GM21515 (cell line): ENCODE data around the gene UPB1.

Experiments used
- ATAC-seq: cut with Tn5 transposase; IDR thresholded peaks from one replicate; pipeline ENCODE4 v1.9.1; 2021; ENCODE audit not compliant: unreplicated experiment

Gene UPB1

GRCh38 chr22:24494528-24495364 lies at the start of gene UPB1:
Gene UPB1 (plus strand): TSS chr22:24495332. CDS start chr22:24495404, 72 bp downstream.
- ATAC-seq = no peak

- no peak for ATAC-seq
Observed at GRCh38 chr22:24445481-24446259, 49.5 kb upstream of the UPB1 start.

- ATAC-seq = no peak
Observed at GRCh38 chr22:24446260-24446611, 48.9 kb upstream of the UPB1 start.

DNA sequence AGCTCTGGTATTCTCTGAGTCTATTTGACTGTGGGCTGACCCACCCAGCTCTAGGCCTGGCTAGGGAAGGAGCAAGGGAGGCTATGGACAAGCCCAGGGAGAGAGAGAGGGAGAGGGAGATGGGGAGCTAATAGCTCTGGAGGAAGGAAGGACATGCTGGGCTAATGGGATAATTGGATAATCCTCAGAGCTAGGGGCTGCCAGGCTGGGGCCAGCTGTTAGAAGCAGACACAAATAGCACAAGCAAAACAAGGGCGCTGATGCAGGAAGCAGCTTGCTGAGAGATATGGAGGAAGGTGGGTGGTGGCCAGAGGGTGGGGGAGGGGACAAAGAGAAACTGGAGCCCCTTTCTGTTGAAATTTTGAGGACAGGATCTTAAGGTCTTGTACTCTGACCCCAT lies 44.5 kb upstream of the UPB1 start:
- ATAC-seq = no peak

- ATAC-seq = no peak
Observed at GRCh38 chr22:24451162-24451561, 44.0 kb upstream of the UPB1 start.

GRCh38 chr22:24453853-24454252 lies 41.3 kb upstream of the UPB1 start:
- ATAC-seq = no peak

GRCh38 chr22:24455039-24455438 lies 40.1 kb upstream of the UPB1 start:
- no peak for ATAC-seq

- ATAC-seq = no peak
Observed at GRCh38 chr22:24455751-24456426, 39.2 kb upstream of the UPB1 start.

- no peak for ATAC-seq
Observed at GRCh38 chr22:24457894-24458420, 37.2 kb upstream of the UPB1 start.

DNA sequence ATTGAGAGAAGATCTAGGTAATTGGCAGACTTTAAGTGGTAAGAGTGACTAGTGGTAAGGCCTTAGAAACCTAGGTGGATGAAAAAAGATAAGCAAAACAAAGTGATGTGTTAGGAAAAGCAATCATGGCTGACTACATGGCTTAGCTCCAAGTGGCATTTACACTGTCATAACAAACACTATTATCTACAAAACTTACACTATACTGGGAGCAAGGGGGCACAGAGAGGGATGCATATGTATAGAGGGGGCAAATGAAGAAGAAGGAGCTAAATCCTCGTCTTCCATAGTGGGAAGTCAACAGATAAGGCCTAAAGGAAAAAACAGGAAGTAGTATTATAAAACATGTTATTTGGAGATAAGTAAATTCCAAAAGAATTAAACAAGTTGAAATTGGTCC lies 35.2 kb upstream of the UPB1 start:
- ATAC-seq = no peak

- no peak for ATAC-seq
Observed at GRCh38 chr22:24460418-24461089, 34.6 kb upstream of the UPB1 start.

DNA sequence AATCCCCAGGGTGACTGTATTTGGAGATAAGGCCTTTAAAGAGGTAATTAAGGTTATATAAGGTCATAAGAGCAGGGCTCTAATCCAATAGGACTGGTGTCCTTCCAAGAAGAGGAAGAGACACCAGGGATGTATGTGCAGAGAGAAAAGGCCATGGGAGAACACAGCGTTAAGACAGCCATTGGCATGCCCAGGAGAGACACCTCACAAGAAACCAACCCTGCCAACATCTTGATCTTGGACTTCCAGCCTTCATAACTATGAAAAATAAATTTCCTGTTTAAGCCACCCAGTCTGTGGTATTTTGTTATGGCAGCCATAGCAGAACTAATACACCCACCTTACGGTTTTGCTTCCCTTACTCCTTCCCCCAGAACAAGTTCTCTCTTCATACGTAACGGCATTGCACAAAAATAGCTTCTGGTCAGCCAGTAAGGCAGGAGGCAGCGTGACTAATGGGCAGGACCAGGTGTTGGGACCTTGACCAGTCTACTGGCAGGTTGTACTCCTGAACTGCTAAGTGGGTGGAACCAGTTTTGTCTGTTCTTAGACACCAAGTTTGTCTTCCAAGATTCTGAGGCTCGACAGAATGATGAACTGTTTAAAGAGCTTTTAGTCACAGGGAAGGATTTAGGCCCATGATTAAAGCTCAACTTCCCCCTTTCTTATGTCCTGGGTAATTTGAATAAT lies 31.9 kb upstream of the UPB1 start:
- no peak for ATAC-seq

DNA sequence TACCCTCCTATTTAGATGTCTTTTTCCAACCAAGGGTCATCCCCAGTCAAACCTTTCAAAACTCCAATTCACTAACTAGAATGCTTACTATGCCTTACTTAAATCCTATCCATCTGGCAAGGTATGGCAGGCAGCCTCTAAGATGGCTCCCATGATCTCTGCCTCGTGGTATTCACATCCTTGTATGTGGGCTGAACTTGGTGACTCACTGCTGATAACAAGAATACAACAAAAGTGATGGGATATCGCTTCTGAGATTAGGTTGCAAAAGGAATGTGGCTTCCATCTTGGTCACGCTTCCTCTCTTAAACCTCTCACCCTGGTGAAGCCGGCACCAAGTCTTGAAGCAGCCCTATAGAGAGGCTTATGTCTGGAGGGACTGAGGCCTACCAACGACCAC lies 29.6 kb upstream of the UPB1 start:
- ATAC-seq = no peak

DNA sequence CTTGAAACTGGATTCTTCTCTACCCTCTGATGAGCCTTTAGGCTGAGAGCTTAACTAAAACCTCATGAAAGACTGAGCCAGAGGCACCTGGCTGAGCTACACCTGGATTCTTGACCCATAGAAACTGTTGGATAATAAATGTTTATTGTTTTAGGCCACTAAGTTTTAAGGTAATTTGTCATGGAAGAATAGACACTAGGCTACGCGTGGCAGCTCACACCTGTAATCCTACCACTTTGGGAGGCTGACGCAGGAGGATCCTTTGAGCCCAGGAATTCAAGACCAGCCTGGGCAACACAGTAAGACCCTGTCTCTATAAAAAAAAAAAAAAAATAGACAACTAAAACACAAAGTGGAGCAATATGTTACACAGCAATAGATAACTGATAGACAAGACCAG lies 29.2 kb upstream of the UPB1 start:
- ATAC-seq = no peak

- no peak for ATAC-seq
Observed at GRCh38 chr22:24466716-24467328, 28.3 kb upstream of the UPB1 start.

- ATAC-seq = no peak
Observed at GRCh38 chr22:24467340-24467739, 27.8 kb upstream of the UPB1 start.

GRCh38 chr22:24471570-24471969 lies 23.6 kb upstream of the UPB1 start:
- no peak for ATAC-seq

- ATAC-seq = no peak
Observed at GRCh38 chr22:24473284-24473683, 21.8 kb upstream of the UPB1 start.

GRCh38 chr22:24474221-24474620 lies 20.9 kb upstream of the UPB1 start:
- no peak for ATAC-seq

- no peak for ATAC-seq
Observed at GRCh38 chr22:24474649-24475255, 20.4 kb upstream of the UPB1 start.
